ENCODE results near the gene GIGYF2.

GRCh38 chr2:232852676-232853075 lies 155.5 kb downstream of the GIGYF2 start:
- TF ChIP-seq CTCF (IDR thresholded peaks at IDR 0.05; ENCODE audit: low read depth, low read length, missing input control) (no peak), MAX (IDR thresholded peaks at IDR 0.05) (no peak), HNF4A (conservative IDR thresholded peaks at IDR 0.05) (no peak), EGR1 (IDR thresholded peaks at IDR 0.05; ENCODE audit: low read depth in 2 of 2) (no peak)
